K562 (cell line): Measurements from ENCODE around the gene LSM12.

Experiments used
- GTF2F1 ChIP-seq: IDR thresholded peaks from 2 replicates; pipeline ENCODE4 v1.6.1; 2011; ENCODE audit warnings: low read depth, low read length, improper control_type of control experiment
- NFXL1 ChIP-seq: fragments of 450-650 bp; formaldehyde crosslinking; IDR thresholded peaks from 2 replicates; pipeline ENCODE4 v1.4.0; 2021; ENCODE audit warnings: mild to moderate bottlenecking
- NR2C2 ChIP-seq, 2 experiments: fragments of 200-800 bp in 1 of 2; sonication (Bioruptor generic) in 1 of 2; sonication (generic) in 1 of 2; formaldehyde crosslinking in 1 of 2; IDR thresholded peaks; 2 replicates each; pipeline versions ENCODE4 v1.6.1 to v1.8.0; 2016 to 2022; ENCODE audit warnings: mild to moderate bottlenecking in 1 of 2, missing compliant biosample characterization in 1 of 2, missing genetic modification characterization in 1 of 2, missing genetic modification reagents in 1 of 2
- RFX1 ChIP-seq: fragments of 450-650 bp; IDR thresholded peaks from 2 replicates; pipeline ENCODE4 v1.6.1; 2016; ENCODE audit warnings: mild to moderate bottlenecking, moderate library complexity
- SIN3B ChIP-seq: fragments of 450-650 bp; IDR thresholded peaks from 2 replicates; pipeline ENCODE4 v1.6.1; 2017; ENCODE audit warnings: low read depth, mild to moderate bottlenecking, moderate library complexity
- TBP ChIP-seq: optimal IDR thresholded peaks from 2 replicates; pipeline ENCODE3; 2011; ENCODE audit warnings: low read depth, low read length, improper control_type of control experiment
- YY1 ChIP-seq, 3 experiments: IDR thresholded peaks; 2 replicates each; pipeline ENCODE4 v1.6.1; 2011; ENCODE audit warnings: low read length in 2 of 3, mild to moderate bottlenecking in 2 of 3, moderate library complexity in 2 of 3, borderline replicate concordance in 1 of 3, control low read depth in 1 of 3, low read depth in 1 of 3; ENCODE audit not compliant: insufficient read depth in 3 of 3, insufficient replicate concordance in 2 of 3, control insufficient read depth in 1 of 3, insufficient read length in 1 of 3; ENCODE audit errors: extremely low read depth in 1 of 3
- TF ChIP-seq, protein P1 (sequence below), 3 experiments: IDR thresholded peaks in 2 of 3; conservative IDR thresholded peaks in 1 of 3; 2 replicates each; pipeline ENCODE4 v1.5.1; 2011 to 2012; ENCODE audit warnings: low read length in 3 of 3, mild to moderate bottlenecking in 3 of 3, control low read depth in 2 of 3, improper control_type of control experiment in 1 of 3, inconsistent platforms in 1 of 3, low read depth in 1 of 3, mixed read lengths in 1 of 3, moderate library complexity in 1 of 3; ENCODE audit not compliant: insufficient read depth in 2 of 3
- TF ChIP-seq, protein P2 (sequence below): fragments of 250-450 bp; sonication (Bioruptor Pico); IDR thresholded peaks from 2 replicates; pipeline ENCODE4 v1.5.0; 2020; ENCODE audit warnings: mild to moderate bottlenecking, borderline replicate concordance
- TF ChIP-seq, protein P3 (sequence below): fragments of 450-650 bp; IDR thresholded peaks from 2 replicates; pipeline ENCODE4 v1.6.1; 2017; ENCODE audit warnings: antibody characterized with exemption, mild to moderate bottlenecking
- TF ChIP-seq, protein P4 (sequence below), 2 experiments: fragments of 450-650 bp in 1 of 2; IDR thresholded peaks; 2 replicates each; pipeline ENCODE4 v1.6.1; 2011 to 2017; ENCODE audit warnings: low read depth in 2 of 2, antibody characterized with exemption in 1 of 2, borderline replicate concordance in 1 of 2, low read length in 1 of 2, mild to moderate bottlenecking in 1 of 2, mixed read lengths in 1 of 2; ENCODE audit not compliant: control insufficient read depth in 1 of 2
- TF ChIP-seq, protein P5 (sequence below): IDR thresholded peaks from 2 replicates; pipeline ENCODE4 v1.6.1; 2016; ENCODE audit warnings: missing genetic modification characterization, missing compliant biosample characterization

DNA sequence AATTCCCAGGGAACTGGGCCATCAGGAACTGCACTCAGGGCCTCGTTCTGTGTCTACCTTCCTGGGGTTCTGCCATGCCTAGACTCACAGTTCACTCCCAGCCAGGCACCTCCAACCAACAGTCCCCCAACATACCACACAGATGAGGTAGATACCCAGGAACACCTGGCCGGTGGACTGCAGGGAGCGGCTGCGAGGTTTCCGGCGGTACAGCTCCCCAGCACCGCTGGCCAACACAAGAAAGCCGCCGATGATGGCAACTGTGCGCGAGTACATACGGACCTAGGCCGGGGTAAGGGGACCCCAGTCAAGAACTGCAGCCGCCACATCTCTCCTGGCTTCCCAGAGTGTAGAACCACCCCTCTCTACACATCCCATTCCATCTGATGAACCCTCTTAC lies 53.6 kb downstream of the LSM12 start:
- TF ChIP-seq RFX1: no peak
- TF ChIP-seq, protein P1, sequence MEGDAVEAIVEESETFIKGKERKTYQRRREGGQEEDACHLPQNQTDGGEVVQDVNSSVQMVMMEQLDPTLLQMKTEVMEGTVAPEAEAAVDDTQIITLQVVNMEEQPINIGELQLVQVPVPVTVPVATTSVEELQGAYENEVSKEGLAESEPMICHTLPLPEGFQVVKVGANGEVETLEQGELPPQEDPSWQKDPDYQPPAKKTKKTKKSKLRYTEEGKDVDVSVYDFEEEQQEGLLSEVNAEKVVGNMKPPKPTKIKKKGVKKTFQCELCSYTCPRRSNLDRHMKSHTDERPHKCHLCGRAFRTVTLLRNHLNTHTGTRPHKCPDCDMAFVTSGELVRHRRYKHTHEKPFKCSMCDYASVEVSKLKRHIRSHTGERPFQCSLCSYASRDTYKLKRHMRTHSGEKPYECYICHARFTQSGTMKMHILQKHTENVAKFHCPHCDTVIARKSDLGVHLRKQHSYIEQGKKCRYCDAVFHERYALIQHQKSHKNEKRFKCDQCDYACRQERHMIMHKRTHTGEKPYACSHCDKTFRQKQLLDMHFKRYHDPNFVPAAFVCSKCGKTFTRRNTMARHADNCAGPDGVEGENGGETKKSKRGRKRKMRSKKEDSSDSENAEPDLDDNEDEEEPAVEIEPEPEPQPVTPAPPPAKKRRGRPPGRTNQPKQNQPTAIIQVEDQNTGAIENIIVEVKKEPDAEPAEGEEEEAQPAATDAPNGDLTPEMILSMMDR (IDR thresholded peaks at IDR 0.05 in 2 of 3, conservative IDR thresholded peaks at IDR 0.05 in 1 of 3; ENCODE audit: insufficient read depth in 2 of 3, low read depth in 1 of 3, low read length in 3 of 3): no peak
- no peak for TF ChIP-seq SIN3B
- TF ChIP-seq, protein P2, sequence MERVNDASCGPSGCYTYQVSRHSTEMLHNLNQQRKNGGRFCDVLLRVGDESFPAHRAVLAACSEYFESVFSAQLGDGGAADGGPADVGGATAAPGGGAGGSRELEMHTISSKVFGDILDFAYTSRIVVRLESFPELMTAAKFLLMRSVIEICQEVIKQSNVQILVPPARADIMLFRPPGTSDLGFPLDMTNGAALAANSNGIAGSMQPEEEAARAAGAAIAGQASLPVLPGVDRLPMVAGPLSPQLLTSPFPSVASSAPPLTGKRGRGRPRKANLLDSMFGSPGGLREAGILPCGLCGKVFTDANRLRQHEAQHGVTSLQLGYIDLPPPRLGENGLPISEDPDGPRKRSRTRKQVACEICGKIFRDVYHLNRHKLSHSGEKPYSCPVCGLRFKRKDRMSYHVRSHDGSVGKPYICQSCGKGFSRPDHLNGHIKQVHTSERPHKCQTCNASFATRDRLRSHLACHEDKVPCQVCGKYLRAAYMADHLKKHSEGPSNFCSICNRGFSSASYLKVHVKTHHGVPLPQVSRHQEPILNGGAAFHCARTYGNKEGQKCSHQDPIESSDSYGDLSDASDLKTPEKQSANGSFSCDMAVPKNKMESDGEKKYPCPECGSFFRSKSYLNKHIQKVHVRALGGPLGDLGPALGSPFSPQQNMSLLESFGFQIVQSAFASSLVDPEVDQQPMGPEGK: no peak
- TF ChIP-seq, protein P3, sequence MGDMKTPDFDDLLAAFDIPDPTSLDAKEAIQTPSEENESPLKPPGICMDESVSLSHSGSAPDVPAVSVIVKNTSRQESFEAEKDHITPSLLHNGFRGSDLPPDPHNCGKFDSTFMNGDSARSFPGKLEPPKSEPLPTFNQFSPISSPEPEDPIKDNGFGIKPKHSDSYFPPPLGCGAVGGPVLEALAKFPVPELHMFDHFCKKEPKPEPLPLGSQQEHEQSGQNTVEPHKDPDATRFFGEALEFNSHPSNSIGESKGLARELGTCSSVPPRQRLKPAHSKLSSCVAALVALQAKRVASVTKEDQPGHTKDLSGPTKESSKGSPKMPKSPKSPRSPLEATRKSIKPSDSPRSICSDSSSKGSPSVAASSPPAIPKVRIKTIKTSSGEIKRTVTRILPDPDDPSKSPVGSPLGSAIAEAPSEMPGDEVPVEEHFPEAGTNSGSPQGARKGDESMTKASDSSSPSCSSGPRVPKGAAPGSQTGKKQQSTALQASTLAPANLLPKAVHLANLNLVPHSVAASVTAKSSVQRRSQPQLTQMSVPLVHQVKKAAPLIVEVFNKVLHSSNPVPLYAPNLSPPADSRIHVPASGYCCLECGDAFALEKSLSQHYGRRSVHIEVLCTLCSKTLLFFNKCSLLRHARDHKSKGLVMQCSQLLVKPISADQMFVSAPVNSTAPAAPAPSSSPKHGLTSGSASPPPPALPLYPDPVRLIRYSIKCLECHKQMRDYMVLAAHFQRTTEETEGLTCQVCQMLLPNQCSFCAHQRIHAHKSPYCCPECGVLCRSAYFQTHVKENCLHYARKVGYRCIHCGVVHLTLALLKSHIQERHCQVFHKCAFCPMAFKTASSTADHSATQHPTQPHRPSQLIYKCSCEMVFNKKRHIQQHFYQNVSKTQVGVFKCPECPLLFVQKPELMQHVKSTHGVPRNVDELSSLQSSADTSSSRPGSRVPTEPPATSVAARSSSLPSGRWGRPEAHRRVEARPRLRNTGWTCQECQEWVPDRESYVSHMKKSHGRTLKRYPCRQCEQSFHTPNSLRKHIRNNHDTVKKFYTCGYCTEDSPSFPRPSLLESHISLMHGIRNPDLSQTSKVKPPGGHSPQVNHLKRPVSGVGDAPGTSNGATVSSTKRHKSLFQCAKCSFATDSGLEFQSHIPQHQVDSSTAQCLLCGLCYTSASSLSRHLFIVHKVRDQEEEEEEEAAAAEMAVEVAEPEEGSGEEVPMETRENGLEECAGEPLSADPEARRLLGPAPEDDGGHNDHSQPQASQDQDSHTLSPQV: no peak
- no peak for TF ChIP-seq GTF2F1
- TF ChIP-seq YY1 (IDR thresholded peaks at IDR 0.05; ENCODE audit: borderline replicate concordance in 1 of 3, control insufficient read depth in 1 of 3, extremely low read depth in 1 of 3, insufficient read depth in 3 of 3, insufficient read length in 1 of 3, insufficient replicate concordance in 2 of 3, low read depth in 1 of 3, low read length in 2 of 3): no peak
- TF ChIP-seq, protein P4, sequence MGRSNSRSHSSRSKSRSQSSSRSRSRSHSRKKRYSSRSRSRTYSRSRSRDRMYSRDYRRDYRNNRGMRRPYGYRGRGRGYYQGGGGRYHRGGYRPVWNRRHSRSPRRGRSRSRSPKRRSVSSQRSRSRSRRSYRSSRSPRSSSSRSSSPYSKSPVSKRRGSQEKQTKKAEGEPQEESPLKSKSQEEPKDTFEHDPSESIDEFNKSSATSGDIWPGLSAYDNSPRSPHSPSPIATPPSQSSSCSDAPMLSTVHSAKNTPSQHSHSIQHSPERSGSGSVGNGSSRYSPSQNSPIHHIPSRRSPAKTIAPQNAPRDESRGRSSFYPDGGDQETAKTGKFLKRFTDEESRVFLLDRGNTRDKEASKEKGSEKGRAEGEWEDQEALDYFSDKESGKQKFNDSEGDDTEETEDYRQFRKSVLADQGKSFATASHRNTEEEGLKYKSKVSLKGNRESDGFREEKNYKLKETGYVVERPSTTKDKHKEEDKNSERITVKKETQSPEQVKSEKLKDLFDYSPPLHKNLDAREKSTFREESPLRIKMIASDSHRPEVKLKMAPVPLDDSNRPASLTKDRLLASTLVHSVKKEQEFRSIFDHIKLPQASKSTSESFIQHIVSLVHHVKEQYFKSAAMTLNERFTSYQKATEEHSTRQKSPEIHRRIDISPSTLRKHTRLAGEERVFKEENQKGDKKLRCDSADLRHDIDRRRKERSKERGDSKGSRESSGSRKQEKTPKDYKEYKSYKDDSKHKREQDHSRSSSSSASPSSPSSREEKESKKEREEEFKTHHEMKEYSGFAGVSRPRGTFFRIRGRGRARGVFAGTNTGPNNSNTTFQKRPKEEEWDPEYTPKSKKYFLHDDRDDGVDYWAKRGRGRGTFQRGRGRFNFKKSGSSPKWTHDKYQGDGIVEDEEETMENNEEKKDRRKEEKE (IDR thresholded peaks at IDR 0.05; ENCODE audit: borderline replicate concordance in 1 of 2, control insufficient read depth in 1 of 2, low read depth in 2 of 2, low read length in 1 of 2): no peak
- TF ChIP-seq, protein P5, sequence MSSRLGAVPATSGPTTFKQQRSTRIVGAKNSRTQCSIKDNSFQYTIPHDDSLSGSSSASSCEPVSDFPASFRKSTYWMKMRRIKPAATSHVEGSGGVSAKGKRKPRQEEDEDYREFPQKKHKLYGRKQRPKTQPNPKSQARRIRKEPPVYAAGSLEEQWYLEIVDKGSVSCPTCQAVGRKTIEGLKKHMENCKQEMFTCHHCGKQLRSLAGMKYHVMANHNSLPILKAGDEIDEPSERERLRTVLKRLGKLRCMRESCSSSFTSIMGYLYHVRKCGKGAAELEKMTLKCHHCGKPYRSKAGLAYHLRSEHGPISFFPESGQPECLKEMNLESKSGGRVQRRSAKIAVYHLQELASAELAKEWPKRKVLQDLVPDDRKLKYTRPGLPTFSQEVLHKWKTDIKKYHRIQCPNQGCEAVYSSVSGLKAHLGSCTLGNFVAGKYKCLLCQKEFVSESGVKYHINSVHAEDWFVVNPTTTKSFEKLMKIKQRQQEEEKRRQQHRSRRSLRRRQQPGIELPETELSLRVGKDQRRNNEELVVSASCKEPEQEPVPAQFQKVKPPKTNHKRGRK (tag): no peak
- no peak for TF ChIP-seq NFXL1 (CRISPR knock-in tag)
- TF ChIP-seq NR2C2 (CRISPR knock-in tag; IDR thresholded peaks at IDR 0.05): no peak
- TF ChIP-seq NR2C2 (tag; IDR thresholded peaks at IDR 0.05): no peak
- TF ChIP-seq TBP: no peak
